A673 (cell line): ENCODE measurements around the gene EIF5. TPM values are rescaled to one million over a fixed set of nuclear protein-coding genes. Genes with fewer than 3 reads are reported as not detected.

Experiments used
- BruUV-seq: library from RNA; stranded (reverse); fragments of 400-500 nt; replicated peaks from 2 replicates; lab custom pipeline; 2021; lab: Mats Ljungman, UMichigan
- CTCF ChIA-PET: fragments of 300-600 bp; sonication (Branson Sonifier 250); formaldehyde crosslinking; loops from one replicate; lab custom pipeline; 2022; ENCODE audit warnings: antibody characterized with exemption; lab: Charles Lee
- POLR2A ChIA-PET: fragments of 300-600 bp; sonication (Branson Sonifier 250); formaldehyde crosslinking; loops from one replicate; lab custom pipeline; 2022; ENCODE audit warnings: antibody characterized with exemption; ENCODE audit not compliant: low non-redundant PET; lab: Charles Lee
- DNase-seq: peaks from one replicate; pipeline ENCODE4 v3.0.0-alpha.2; 2015; ENCODE audit warnings: low spot score
- H3K27ac ChIP-seq: fragments of 200-600 bp; sonication (generic); 2 replicates; pipeline ENCODE4 v1.5.1; 2016; ENCODE audit warnings: mixed run types, low read depth, mild to moderate bottlenecking, mixed read lengths, antibody characterized with exemption, low read length; ENCODE audit not compliant: poor library complexity, severe bottlenecking
- H3K27me3 ChIP-seq: fragments of 200-600 bp; sonication (generic); replicated peaks from 2 replicates; pipeline ENCODE4 v1.6.1; 2017; ENCODE audit warnings: mixed run types, low read depth, mild to moderate bottlenecking, mixed read lengths, antibody characterized with exemption, low read length; ENCODE audit not compliant: insufficient read depth, poor library complexity
- H3K36me3 ChIP-seq: fragments of 200-600 bp; sonication (generic); 2 replicates; pipeline ENCODE4 v1.6.1; 2016; ENCODE audit warnings: mixed run types, mild to moderate bottlenecking, mixed read lengths, antibody characterized with exemption, low read length; ENCODE audit not compliant: insufficient read depth, poor library complexity, severe bottlenecking
- H3K4me1 ChIP-seq: fragments of 200-600 bp; sonication (generic); 2 replicates; pipeline ENCODE4 v1.6.1; 2017; ENCODE audit warnings: mixed run types, mild to moderate bottlenecking, mixed read lengths, antibody characterized with exemption, low read length; ENCODE audit not compliant: insufficient read depth, poor library complexity, severe bottlenecking
- H3K4me3 ChIP-seq: fragments of 200-600 bp; sonication (generic); 2 replicates; pipeline ENCODE4 v1.5.1; 2016; ENCODE audit warnings: low read depth, mixed run types, mild to moderate bottlenecking, mixed read lengths, low read length; ENCODE audit not compliant: poor library complexity, severe bottlenecking
- H3K9me3 ChIP-seq: fragments of 200-600 bp; sonication (generic); 2 replicates; pipeline ENCODE4 v1.6.1; 2016; ENCODE audit warnings: mixed run types, low read depth, mild to moderate bottlenecking, mixed read lengths, antibody characterized with exemption, low read length; ENCODE audit not compliant: poor library complexity, severe bottlenecking
- CTCF ChIP-seq: fragments of 300-800, 200-600 bp; sonication (generic); conservative IDR thresholded peaks from 2 replicates; pipeline ENCODE4 v1.5.1; 2017; ENCODE audit warnings: low read depth, mild to moderate bottlenecking, antibody characterized with exemption, low read length, moderate library complexity, mixed read lengths
- EZH2 ChIP-seq: fragments of 200-600 bp; sonication (generic); IDR thresholded peaks from 2 replicates; pipeline ENCODE4 v1.6.1; 2017; ENCODE audit warnings: borderline replicate concordance, low read depth, mild to moderate bottlenecking, mixed read lengths, antibody characterized with exemption, low read length; ENCODE audit not compliant: poor library complexity, severe bottlenecking
- intact Hi-C: fragments of 100-400 bp; cut with micrococcal nuclease; formaldehyde crosslinking; loops from one replicate; pipeline ENCODE4 v1.10.0; 2022; ENCODE audit not compliant: unreplicated experiment
- total RNA-seq: library from RNA; stranded (reverse); gene quantifications from 2 replicates; pipeline ENCODE4 v1.2.3, GENCODE V29; 2021

Gene EIF5
- total RNA-seq, 1 experiment from 2014 or later = 446 TPM

GRCh38 chr14:103313704-103314103 lies 20.3 kb upstream of the EIF5 start:
- no peak for TF ChIP-seq EZH2
- no peak for TF ChIP-seq CTCF
- intact Hi-C loops = no loop called here
- Histone ChIP-seq H3K27me3 (no peaks in the 10 kb centered on the region), H3K4me1 (peaks cover 4% of the 10 kb centered on the region), H3K27ac (no peak overlapping the region), H3K36me3 (no peaks in the 10 kb centered on the region), H3K4me3 (no peak overlapping the region), H3K9me3 (no peaks in the 10 kb centered on the region)
- BruUV-seq = no TSS peak
- CTCF ChIA-PET = no interaction called here
- POLR2A ChIA-PET = no interaction called here
- no peak for DNase-seq

- Histone ChIP-seq H3K4me1 (no peaks in the 10 kb centered on the region), H3K27ac (no peak overlapping the region), H3K27me3 (no peaks in the 10 kb centered on the region), H3K36me3 (no peaks in the 10 kb centered on the region), H3K9me3 (no peaks in the 10 kb centered on the region), H3K4me3 (no peak overlapping the region)
- no peak for TF ChIP-seq EZH2
- TF ChIP-seq CTCF = no peak
- no peak for DNase-seq
- CTCF ChIA-PET = no interaction called here
- POLR2A ChIA-PET = no interaction called here
- intact Hi-C loops = no loop called here
- no TSS peak for BruUV-seq
Observed at GRCh38 chr14:103314496-103315277, 19.4 kb upstream of the EIF5 start.

GRCh38 chr14:103315351-103315911 lies 18.6 kb upstream of the EIF5 start:
- no peaks in the 10 kb centered on the region for H3K36me3 ChIP-seq
- no peaks in the 10 kb centered on the region for H3K27me3 ChIP-seq
- TF ChIP-seq EZH2 (no peak), CTCF (no peak)
- no peak overlapping the region for H3K27ac ChIP-seq
- no TSS peak for BruUV-seq
- intact Hi-C loops = no loop called here
- H3K4me3 ChIP-seq = no peak overlapping the region
- no peaks in the 10 kb centered on the region for H3K4me1 ChIP-seq
- no peak for DNase-seq
- H3K9me3 ChIP-seq = no peaks in the 10 kb centered on the region
- POLR2A ChIA-PET = no interaction called here
- CTCF ChIA-PET = no interaction called here
